Testis (tissue), 3 donors: ENCODE measurements around the gene CELSR2. TPM values are rescaled to one million over a fixed set of nuclear protein-coding genes. Genes with fewer than 3 reads are reported as not detected.
A peak's percentile ranks its signal among the peaks of the same experiment; 100 is the strongest.
"Not testable (repeated sequence)": the region's sequence is repeated elsewhere in the genome, so short reads cannot be mapped to it uniquely, and the experiment has no call there.

Source experiments
- DNase-seq: peaks from one replicate; pipeline ENCODE4 v3.0.0-alpha.2; 2019
- H3K27ac ChIP-seq, 2 donors: fragments of 200-600 bp; sonication (generic); one replicate each; pipeline ENCODE4 v1.5.1; 2019
- H3K27me3 ChIP-seq: fragments of 200-600 bp; sonication (generic); one replicate; pipeline ENCODE4 v1.5.1; 2019
- H3K36me3 ChIP-seq: fragments of 200-600 bp; sonication (generic); one replicate; pipeline ENCODE4 v1.5.1; 2017; ENCODE audit warnings: low read depth; ENCODE audit errors: missing control alignments
- H3K4me1 ChIP-seq: fragments of 200-600 bp; sonication (generic); one replicate; pipeline ENCODE4 v1.5.1; 2019
- H3K4me3 ChIP-seq, 2 donors: fragments of 200-600 bp; sonication (generic); one replicate each; pipeline ENCODE4 v1.5.1; 2017 to 2019
- H3K9me3 ChIP-seq: fragments of 200-600 bp; sonication (generic); one replicate; pipeline ENCODE4 v1.5.1; 2017
- POLR2A ChIP-seq: fragments of 450-650 bp; IDR thresholded peaks from one replicate; pipeline ENCODE4 v1.6.1; 2017; ENCODE audit warnings: antibody characterized with exemption, mild to moderate bottlenecking, moderate library complexity
- WGBS, 2 donors: methylation state at CpG; one replicate each; pipeline ENCODE4 v1.1.5; 2018; 5-methylcytosine and 5-hydroxymethylcytosine counted together
- intact Hi-C: fragments of 100-400 bp; cut with DNase I; formaldehyde crosslinking; loops from one replicate; pipeline ENCODE4 v1.15.1; 2023; ENCODE audit warnings: low total_unique reads
- polyA plus RNA-seq: library from polyadenylated mRNA; stranded (reverse); fragments of 350-450 nt; fragmentation: Illumina TruSeq; extraction: RNeasy Lipid Tissue Mini Kit (QIAGEN cat#74804); gene quantifications from one replicate; pipeline ENCODE4 v1.2.3, GENCODE V29; 2014; ENCODE audit warnings: low read depth, low replicate concordance; ENCODE audit not compliant: insufficient read depth
- total RNA-seq, 2 donors: library from RNA; depleted of rRNA; stranded (reverse); fragments of >200 nt; gene quantifications; one replicate each; pipeline ENCODE4 v1.2.3, GENCODE V29; 2016
- TF ChIP-seq, protein P1 (sequence below), 3 experiments: fragments of 450-650 bp in 2 of 3; fragments of 200-600 bp in 1 of 3; sonication (generic) in 1 of 3; IDR thresholded peaks; one replicate each; pipeline ENCODE4 v1.5.1; 2016 to 2019; ENCODE audit warnings: antibody characterized with exemption in 3 of 3, mild to moderate bottlenecking in 2 of 3, moderate library complexity in 1 of 3

Gene CELSR2
- total and polyA plus RNA-seq, 3 donors from 2014 or later, result 59.6 to 140 (median 107) TPM

DNA sequence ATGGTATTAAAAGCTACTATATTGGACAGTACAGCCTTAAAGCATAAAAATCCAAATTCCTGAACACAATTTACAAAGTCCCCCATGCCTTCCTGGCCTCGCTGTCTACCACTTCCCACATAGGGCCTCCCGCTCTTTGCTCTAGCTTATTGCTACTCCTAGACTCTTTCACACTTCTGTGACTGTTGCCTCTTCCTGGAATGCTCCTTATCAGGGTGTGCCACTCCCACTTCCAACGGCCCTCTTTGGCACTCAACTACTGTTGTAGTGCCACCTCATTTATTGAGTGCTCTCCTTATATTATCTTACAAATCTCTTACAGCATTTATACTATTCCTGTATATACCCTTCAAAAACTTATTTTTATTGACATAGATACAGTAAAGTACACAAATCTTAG is 30.8 kb upstream of the CELSR2 start:
- no peak for TF ChIP-seq POLR2A
- TF ChIP-seq, protein P1, sequence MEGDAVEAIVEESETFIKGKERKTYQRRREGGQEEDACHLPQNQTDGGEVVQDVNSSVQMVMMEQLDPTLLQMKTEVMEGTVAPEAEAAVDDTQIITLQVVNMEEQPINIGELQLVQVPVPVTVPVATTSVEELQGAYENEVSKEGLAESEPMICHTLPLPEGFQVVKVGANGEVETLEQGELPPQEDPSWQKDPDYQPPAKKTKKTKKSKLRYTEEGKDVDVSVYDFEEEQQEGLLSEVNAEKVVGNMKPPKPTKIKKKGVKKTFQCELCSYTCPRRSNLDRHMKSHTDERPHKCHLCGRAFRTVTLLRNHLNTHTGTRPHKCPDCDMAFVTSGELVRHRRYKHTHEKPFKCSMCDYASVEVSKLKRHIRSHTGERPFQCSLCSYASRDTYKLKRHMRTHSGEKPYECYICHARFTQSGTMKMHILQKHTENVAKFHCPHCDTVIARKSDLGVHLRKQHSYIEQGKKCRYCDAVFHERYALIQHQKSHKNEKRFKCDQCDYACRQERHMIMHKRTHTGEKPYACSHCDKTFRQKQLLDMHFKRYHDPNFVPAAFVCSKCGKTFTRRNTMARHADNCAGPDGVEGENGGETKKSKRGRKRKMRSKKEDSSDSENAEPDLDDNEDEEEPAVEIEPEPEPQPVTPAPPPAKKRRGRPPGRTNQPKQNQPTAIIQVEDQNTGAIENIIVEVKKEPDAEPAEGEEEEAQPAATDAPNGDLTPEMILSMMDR (IDR thresholded peaks at IDR 0.05), result no peak
- peak; percentile 62 for DNase-seq
- Histone ChIP-seq H3K4me3 (no peak overlapping the region), H3K27ac (no peak overlapping the region), H3K27me3 (no peaks in the 10 kb centered on the region), H3K4me1 (peaks cover 21% of the 10 kb centered on the region), H3K36me3 (no peaks in the 10 kb centered on the region), H3K9me3 (no peaks in the 10 kb centered on the region)
- 52 to 55% methylated on average over 3 of the region's 3 CpGs for WGBS, 2 donors
- intact Hi-C loops, result no loop called here

DNA sequence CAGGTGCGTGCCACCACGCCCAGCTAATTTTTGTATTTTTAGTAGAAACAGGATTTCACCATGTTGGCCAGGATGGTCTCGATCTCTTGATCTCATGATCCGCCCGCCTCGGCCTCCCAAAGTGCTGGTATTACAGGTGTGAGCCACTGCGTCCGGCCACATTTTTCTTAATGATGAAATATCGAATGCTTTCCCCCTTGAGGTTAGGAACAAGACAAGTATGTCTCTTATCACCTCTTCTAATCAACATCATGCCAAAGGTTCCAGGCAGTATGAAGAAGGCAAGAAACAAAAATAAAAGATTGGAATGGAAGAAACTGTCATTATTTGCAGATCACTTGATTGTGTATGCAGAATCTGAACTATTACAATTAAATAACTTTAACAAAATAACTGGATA is 28.1 kb upstream of the CELSR2 start:
- H3K9me3 ChIP-seq, H3K27ac ChIP-seq, DNase-seq, H3K27me3 ChIP-seq, H3K36me3 ChIP-seq, H3K4me3 ChIP-seq, intact Hi-C loops: not testable (repeated sequence)
- H3K4me1 ChIP-seq, result peaks cover 12% of the 10 kb centered on the region
- 96 to 97% methylated on average over 9 of the region's 9 CpGs for WGBS, 2 donors

DNA sequence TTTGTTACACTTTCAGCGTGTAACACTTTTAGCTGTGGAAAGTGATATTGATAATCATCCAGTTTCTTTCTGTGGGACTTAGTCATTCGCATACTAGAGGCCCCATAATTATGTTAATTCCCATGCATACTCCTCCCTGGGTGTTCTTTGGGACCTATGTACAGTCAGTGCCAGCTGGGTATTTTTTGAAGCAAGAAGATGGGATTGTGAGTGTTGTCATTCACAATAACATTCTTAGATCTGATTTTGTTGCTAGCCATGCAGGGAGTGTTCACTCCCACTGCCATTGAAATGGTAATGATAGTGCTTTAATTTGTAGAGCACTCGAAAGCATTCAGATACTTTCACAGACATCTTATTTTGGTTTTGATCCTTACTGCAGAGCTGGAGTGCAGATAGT is 24.0 kb upstream of the CELSR2 start:
- WGBS, 2 donors, result 70 to 76% methylated on average over 3 of the region's 3 CpGs
- no peaks in the 10 kb centered on the region for H3K9me3 ChIP-seq
- no peaks in the 10 kb centered on the region for H3K27me3 ChIP-seq
- H3K4me1 ChIP-seq, result peaks cover 18% of the 10 kb centered on the region
- no peak overlapping the region for H3K4me3 ChIP-seq
- intact Hi-C loops, result no loop called here
- no peaks in the 10 kb centered on the region for H3K36me3 ChIP-seq
- DNase-seq, result no peak
- TF ChIP-seq POLR2A, result no peak
- TF ChIP-seq, protein P1 (IDR thresholded peaks at IDR 0.05), result no peak
- no peak overlapping the region for H3K27ac ChIP-seq

DNA sequence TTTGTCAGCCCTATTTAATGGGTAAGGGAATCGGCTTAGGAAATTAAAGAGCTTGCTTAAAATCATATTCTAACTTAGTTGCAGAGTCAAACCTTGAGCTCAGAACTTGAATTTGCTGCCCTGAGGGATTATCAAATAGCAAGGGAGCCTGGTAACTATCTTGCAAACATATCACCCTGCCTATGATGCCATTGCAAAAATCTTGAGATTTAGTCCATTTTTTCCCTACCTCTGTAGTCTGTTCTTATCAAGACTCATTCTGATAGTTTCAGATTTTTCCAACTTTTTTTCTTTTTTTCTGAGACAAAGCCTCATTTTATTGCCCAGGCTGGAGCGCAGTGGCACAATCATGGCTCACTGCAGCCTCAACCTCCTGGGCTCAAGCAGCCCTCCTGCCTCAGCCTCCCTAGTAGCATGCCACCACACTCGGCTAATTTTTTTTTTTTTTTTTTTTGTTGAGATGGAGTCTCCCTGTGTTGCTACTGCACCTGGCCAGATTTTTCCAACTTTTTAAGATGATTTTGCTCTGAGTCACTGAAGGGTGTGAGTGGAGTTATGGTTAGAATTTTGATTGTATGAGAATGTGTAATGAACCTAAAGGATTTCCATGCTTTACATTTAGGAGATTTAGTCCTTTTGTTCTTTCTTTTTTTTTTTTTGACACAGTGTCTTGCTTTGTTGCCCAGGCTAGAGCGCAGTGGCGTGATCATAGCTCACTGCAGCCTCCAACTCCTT is 23.5 kb upstream of the CELSR2 start:
- no peaks in the 10 kb centered on the region for H3K9me3 ChIP-seq
- intact Hi-C loops, result no loop called here
- H3K27ac ChIP-seq, result no peak overlapping the region
- no peak overlapping the region for H3K4me3 ChIP-seq
- peaks cover 18% of the 10 kb centered on the region for H3K4me1 ChIP-seq
- H3K36me3 ChIP-seq, result no peaks in the 10 kb centered on the region
- H3K27me3 ChIP-seq, result no peaks in the 10 kb centered on the region
- no peak for DNase-seq
- WGBS, 2 donors, result 61 to 80% methylated on average over 5 of the region's 5 CpGs
- TF ChIP-seq POLR2A, result no peak
- TF ChIP-seq, protein P1 (IDR thresholded peaks at IDR 0.05), result no peak

DNA sequence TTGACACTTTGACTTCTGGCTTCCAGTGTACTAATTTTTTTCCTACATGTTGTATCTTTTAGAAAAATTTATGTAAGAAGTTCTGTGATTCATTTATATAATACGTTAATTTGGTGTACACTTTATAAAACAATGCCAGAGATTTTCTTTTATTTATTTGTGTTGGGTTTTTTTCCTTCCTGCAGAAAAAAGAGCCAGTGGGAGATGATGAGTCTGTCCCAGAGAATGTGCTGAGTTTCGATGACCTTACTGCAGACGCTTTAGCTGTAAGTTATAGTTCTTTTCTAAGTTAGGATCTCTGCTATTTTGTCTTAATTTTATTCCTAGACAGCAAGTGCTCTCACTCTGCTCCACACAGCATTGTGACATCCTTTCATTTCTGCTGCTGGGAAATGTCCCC is 21.2 kb upstream of the CELSR2 start:
- peaks cover 18% of the 10 kb centered on the region for H3K4me1 ChIP-seq
- intact Hi-C loops, result no loop called here
- no peak overlapping the region for H3K27ac ChIP-seq
- H3K4me3 ChIP-seq, result no peak overlapping the region
- no peaks in the 10 kb centered on the region for H3K27me3 ChIP-seq
- TF ChIP-seq POLR2A, result no peak
- TF ChIP-seq, protein P1 (IDR thresholded peaks at IDR 0.05), result no peak
- H3K36me3 ChIP-seq, result no peaks in the 10 kb centered on the region
- H3K9me3 ChIP-seq, result no peaks in the 10 kb centered on the region
- 74% methylated on average over 3 of the region's 3 CpGs for WGBS, 2 donors
- no peak for DNase-seq
